ENCODE results near the gene SLC16A8. TPM values are rescaled to one million over a fixed set of nuclear protein-coding genes. Genes with fewer than 3 reads are reported as not detected.

Gene SLC16A8
- total RNA-seq, 2 experiments from 2014 or later, result not detected

Other genes starting within 250 kb of the SLC16A8 start
- 10 to 100 TPM; 20.2 to 21.9 TPM for gene ANKRD54, start 239.8 kb downstream of the SLC16A8 start, total RNA-seq
- 100 to 1,000 TPM; 656 to 671 TPM for gene EIF3L, start 234.8 kb downstream of the SLC16A8 start, total RNA-seq
- gene MICALL1, start 177.9 kb downstream of the SLC16A8 start, total RNA-seq, result 10 to 100 TPM; 14.2 to 16.6 TPM
- gene C22orf23, start 130.6 kb downstream of the SLC16A8 start, total RNA-seq, result under 1 TPM; 0.40 to 0.41 TPM
- gene POLR2F, start 130.5 kb downstream of the SLC16A8 start, total RNA-seq, result 100 to 1,000 TPM; 131 to 140 TPM
- not detected for gene SOX10, start 99.6 kb downstream of the SLC16A8 start, total RNA-seq
- 10 to 100 TPM; 19.3 TPM for gene PICK1, start 26.8 kb downstream of the SLC16A8 start, total RNA-seq
- gene BAIAP2L2, start 26.5 kb upstream of the SLC16A8 start, total RNA-seq, result under 1 TPM; 0.20 to 0.39 TPM
- 10 to 100 TPM; 31.5 to 32.2 TPM for gene PLA2G6, start 97.6 kb upstream of the SLC16A8 start, total RNA-seq
- gene MAFF, start 117.8 kb upstream of the SLC16A8 start, total RNA-seq, result 1 to 10 TPM; 8.5 to 8.6 TPM
- 10 to 100 TPM; 18.2 to 20.0 TPM for gene TMEM184B, start 188.8 kb upstream of the SLC16A8 start, total RNA-seq
- gene CSNK1E, start 233.2 kb upstream of the SLC16A8 start, total RNA-seq, result 100 to 1,000 TPM; 111 to 114 TPM